HG03108 (cell line): Measurements from ENCODE around the gene RTKN.
"Not testable (repeated sequence)": the region's sequence is repeated elsewhere in the genome, so short reads cannot be mapped to it uniquely, and the experiment has no call there.

Source experiments
- ATAC-seq: cut with Tn5 transposase; IDR thresholded peaks from one replicate; pipeline ENCODE4 v1.9.1; 2021; ENCODE audit warnings: moderate library complexity; ENCODE audit not compliant: unreplicated experiment

RTKN gene

DNA sequence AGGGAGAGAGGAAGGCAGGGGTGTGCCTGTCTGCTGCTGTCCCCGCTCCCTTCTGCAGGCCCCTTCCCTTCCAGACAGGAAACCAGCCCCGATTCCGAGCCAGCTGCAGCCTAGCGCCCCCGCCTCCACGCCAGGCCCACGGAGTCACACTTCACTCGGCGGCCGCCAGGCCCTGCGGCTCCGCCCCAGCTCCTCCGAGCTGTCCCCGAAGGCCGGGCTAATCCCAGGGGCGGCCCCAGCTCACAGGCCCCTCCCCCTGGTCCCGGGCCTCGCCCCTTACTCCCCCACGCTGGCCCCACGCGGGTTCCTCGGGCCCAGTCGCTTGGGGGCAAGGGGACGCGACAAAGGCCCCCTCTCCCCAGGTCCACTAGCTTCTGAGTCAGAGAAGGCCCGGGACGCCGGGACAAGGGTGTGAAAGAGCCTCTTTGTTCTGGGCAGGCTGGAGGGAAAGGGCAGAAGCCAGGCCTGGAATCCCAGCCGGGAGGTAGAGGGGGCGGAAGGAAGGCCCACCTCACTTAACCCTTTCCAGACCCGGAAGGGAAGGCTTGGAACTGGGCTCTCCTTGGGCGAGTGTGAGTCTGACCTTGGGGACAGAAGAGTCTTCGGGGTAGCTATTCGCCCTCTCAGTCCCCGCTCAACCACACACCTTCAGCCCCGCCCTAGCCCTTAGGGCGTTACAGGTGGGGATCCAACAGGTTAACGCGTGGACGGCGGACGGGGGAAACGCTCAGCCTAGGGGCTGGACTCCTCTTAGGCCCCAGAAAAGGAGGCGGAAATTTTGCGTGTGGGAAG, 1.2 kb downstream of the RTKN start:
- peak; percentile 89 for ATAC-seq

DNA sequence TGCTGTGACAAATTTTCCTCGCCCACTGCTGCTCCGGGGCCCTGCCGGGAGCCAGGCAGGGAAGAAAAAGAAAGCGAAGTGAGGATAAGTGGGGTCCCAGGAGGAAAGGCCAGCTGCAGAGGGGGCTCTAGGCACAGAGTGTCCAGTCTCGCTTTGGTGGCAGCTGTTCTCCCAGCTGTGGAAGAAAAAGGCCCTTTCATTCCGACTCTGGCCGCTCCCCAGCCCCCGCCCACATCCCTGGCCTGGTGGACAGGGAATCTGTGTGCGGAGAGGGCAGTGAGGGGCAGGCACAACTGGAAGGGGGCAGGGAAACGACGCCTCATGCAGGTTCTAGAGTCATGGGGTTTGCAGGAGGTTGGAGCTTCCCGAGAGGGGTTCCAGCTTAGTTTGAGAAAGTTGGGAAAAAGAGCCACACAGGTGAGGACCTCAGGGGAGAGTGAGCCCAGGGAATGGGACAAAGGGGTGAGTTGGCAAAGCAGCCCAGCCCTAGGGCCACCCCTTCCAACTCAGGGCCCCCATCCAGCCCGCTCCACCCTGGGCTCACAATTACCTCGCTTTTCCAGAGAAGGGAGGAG, 1.8 kb downstream of the RTKN start:
- no peak for ATAC-seq

DNA sequence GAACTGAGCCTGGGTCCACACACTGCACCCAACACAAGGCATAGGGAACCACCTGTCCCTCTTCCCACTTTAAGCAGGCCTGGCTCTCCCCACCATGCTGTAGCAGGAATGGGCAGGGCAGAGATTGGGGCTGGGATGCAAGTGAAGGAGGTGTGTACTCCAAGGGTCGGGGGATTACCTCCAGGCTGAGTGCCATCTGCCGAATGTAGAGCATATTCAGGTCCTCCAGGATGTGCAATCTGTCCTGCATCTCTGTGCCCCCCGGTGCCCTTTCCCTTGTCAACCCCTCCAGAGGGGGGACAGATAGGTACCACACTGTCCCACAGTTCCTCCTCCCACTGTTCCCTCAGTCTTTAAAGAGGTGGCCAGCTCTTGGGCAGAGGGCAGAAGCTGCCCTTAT, 2.4 kb downstream of the RTKN start:
- no peak for ATAC-seq

DNA sequence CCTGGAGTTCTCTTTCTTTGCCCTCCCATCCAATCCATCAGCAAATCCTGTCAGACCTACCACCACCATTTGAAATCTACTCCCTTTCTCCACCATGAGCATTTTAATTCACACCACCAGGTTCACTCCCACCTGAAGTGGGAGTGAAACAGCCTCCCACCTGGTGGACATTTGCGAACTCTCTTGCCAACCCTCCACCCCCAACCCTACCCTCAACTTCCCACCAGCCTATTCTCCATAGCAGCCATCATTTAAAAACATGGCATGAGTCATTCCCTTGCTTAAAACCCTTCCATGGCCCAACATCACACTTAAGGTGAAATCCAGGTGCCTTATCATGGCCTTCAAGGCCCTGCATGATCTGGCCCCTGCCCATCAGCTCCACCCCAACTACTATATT, 3.5 kb downstream of the RTKN start:
- no peak for ATAC-seq

DNA sequence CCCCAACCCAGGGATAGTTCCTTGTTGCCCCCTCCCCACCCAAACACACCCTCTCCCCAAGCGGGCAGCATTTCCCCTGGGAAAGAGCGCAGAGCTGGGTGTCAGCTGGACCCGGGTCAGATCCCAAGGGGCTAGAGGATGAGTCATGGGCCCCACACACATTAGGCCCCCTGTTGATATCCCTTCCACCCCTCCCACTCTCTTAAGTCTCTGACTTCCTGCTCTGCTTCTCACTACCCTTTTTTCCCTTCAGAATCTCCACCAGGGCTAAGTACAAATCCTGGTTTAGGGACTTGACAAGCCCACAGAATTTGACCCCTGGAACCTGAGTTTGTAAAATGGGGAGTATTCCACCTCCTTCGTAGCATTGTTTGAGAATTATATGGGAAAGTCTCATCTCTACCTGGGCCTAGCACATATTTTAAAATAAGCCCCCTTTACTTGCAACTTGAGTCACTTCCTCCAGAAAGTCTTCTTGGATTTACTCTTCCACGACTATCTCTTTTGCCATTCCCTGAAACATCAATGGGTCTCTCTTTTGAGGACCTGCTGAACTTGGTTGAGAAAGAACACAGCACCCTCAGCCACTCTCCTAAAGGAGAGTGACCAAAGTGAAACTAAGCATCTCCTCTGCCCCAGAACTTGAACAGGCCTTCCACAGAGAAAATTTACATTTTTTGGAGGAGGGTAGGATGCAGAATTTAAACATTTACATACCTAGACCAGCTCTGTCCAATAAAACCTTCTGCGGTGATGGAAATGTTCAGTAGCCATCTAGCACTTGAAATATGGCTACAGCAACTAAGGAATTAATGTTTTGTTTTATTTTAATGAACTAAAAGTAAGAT, 4.7 kb downstream of the RTKN start:
- ATAC-seq, result no peak

DNA sequence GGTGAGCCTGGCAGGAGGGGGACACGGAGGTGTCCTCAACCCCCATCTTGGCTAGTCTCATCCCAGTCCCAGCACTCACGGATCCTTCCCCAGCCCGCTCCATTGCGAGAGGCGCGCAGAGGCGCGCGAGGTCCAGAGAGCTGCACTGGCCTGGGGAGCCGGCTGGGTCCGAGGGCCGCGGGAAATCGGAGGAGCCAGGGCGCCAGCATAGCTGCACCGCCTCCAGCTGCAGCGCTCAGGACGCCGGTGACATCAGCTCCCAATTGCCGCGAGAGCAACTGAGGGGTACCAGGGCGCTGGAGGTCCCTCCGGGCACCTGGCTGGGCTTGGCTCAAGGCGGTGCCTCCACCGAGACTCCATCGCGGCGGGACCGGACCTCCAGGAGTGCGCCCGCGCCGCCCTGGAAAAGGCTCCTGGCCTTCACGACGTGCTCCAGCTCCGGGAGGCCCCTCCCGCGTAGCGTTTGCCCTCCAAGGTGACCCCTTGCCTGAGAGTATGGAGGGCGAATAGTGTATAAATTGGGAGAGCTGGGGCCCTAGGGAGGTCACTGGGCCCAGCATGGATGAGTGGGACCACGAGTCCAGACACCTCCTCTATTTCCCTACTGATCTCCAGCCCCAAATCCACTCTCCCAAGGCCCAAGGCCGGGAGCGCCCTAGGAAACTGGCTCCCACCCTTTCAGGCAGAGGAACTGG, 5.5 kb downstream of the RTKN start:
- no peak for ATAC-seq

DNA sequence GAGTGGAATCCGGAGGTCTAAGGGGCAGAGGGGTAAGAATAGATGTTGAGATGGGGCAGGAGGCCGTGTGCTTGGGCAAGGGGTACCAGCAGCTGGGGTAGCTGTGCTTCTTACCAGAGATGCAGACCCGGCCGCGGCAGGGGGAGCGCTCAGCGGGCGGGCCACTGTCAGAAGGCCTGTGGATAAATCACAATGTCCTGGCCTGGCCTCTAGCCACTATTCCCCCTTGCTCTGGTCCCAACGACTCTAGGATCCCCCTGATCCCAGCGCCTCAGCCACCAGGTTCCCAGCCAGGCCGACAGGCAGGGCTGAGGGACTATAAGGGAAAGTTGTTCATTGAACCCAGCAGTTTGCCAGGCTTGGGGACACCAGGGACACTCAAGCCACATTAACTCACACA, 11.2 kb downstream of the RTKN start:
- ATAC-seq, result no peak

DNA sequence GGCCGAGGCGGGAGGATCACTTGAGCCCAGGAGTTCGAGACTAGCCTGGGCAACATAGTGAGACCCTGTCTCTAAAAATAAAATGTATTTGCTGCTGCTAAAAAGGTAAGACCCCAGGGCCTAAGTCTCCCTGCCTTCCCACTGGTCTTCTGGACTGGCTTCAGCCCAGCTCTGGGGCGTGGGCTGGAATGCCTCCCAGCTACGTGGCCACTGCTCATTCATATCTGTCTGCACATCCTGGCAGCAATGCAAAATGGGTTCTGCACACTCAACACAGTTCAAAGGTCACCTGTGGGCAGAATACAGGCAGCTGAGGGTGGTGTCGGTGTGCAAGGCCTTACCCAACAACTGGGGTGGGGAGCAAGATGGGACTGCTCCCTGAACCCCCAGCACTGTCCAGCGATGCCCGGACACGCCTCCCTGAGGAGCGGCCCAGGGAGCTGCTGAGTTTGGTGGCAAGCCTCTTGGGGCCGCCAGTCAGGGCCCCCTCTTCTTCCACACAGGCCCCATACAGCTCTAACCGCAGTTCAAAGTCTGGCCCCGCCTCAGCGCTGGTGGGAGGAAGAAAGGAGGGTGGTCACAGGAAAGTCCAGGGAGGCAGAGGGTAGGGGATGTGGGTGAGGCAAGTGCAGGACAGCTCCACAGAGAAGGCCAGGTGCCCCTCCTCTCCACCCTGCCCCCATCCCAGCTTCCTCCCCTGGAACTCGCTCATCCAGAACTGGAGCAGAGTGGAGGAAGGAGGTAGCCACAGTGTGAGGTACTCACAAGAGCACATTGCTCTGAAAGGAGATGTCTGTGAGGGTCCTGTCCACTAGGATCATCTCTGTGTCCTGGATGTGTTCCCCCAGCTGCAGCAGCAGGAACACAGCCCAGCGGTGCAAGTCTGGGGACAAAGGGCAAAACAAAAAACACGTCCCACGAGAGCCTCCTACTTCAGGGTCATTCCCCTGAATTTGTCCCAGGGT, 12.0 kb downstream of the RTKN start:
- ATAC-seq, result no peak

DNA sequence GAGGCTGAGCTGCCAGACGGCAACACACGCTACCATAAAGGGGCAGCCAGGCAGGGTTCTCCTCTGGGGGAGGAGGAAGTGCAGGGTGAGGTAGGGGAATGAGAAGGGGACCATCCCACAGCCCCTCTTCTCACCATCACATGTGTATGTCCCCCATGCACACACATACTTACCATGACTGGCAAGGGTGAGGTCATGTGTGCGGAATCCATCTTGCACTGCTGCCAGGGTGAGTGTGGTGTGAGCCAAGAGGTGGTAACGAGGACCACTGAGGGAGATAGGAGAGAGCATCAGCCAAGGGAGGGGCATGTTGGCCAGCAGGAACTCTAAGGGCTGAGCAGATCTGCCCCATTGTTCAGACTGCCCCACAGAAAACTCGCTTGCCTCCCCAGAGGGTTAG, 13.1 kb downstream of the RTKN start:
- no peak for ATAC-seq

DNA sequence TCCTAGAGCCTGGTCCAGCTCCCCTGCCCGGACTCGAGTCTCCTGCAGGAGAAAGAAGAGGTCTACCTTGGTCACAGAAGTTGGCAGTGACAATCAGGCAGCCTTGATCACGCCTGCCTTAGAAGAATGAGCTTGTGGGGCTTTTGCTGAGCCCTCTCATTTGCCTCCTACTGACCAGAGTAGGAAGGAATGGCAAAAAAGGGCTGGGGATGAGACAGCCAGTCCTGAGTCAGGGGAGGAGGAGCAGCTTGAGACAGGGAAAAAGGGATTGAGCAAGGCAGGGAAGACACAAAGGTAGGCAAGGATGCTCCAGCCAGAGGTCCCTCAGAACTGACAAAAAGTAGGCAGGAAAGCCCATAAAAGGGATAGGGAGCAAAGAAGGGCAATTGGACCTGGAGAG, 14.2 kb downstream of the RTKN start:
- ATAC-seq, result no peak

DNA sequence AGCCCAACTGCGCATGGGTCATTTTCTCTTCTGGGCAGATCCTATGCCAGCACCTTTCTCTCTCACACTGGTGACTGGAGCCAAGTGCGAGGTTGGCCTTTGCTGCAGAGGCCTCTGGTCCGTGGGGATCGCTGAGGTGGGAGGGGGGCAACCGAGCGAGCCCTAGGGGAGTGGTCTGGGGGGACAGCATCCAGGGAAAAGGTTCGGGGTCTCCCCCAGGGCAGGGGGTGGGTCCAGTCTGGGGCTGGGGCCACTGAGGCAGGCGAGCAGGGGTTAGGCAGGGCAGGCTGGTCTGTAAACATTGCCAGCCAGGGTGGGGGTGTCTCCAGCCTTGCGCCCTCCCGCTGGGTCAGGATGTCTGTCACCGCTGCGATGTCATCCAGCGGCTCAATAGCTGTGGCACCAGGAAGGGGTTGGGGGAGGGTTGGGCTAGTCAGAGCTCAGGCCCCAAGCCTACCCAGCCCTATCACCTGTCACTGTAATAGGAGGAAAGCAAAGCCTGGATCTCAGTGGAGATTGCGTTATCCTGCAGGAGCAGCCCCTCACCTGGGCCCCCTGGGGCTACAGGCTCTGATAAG, 15.5 kb downstream of the RTKN start:
- no peak for ATAC-seq

DNA sequence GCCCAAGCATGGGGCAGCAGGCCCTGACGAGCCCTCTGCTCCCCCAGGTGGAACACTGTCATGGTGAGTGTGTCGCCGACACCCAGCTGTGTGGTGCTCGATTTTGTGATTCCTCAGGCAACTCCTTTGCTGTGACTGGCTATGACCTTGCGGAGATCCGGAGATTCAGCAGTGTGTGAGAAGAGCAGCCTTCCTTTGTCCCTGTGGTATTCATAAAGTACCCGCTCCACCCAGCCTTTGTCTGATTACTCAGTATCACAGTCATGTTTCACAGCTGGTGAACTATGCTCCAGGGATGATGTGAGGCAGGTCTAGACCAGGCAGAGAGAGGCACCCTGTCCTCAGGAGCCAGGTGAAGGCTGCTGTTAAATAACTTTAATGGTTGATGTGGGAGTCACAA, 16.2 kb downstream of the RTKN start:
- ATAC-seq, result no peak

DNA sequence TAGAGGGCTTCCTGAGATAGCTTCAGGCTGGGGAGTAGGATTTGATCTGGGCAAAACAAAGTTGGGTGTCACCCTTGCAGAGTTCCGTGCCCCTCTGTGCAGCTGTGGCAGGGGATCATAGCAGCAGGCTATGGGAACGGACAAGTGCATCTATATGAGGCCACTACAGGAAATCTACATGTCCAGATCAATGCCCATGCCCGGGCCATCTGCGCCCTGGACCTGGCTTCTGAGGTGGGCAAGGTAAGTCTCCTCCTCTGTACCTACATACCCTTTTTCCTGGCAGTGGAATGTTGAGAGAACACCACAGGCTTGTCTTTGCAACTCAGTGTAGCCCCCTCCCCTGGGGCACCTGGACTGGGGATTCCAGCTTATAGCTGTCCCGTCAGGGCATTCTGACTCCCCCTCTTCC, 16.7 kb downstream of the RTKN start:
- no peak for ATAC-seq

DNA sequence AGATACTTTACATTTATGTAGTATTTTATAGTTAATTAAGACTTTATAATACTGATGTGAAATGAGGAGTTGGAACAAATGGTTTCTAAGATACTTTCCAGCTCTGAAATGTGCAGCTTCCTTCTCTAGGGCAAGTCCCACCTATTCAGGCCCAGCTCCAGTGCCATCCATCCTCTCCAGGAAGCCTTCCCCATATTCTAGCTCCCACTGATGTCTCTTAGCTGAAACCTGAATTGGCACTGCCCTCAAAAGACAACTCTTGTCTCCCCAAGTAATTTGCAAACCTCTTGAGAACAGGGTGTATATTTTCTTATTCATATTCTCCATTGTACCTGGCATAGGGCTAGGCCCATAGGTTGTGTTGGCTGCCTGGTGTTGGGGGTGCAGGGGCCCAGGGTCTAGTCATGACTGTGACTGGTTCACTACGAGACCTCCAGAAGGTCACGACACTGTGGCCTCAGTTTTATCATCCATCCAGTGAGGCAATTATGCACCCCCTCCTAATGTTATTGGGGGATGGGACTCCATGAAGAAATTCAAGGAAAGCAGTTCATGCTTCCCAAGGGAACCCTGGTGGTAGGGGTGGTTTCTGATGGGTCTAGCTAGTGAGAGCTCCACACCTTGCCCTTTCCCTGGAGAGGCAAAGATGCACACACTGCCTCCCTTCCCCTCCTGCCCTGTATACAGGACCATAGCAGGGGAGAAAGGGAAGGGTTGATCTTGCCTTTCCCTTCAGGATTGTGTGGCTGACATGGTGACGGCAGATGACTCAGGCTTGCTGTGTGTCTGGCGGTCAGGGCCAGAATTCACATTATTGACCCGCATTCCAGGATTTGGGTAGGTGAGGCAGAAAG, 17.4 kb downstream of the RTKN start:
- ATAC-seq, result no peak

DNA sequence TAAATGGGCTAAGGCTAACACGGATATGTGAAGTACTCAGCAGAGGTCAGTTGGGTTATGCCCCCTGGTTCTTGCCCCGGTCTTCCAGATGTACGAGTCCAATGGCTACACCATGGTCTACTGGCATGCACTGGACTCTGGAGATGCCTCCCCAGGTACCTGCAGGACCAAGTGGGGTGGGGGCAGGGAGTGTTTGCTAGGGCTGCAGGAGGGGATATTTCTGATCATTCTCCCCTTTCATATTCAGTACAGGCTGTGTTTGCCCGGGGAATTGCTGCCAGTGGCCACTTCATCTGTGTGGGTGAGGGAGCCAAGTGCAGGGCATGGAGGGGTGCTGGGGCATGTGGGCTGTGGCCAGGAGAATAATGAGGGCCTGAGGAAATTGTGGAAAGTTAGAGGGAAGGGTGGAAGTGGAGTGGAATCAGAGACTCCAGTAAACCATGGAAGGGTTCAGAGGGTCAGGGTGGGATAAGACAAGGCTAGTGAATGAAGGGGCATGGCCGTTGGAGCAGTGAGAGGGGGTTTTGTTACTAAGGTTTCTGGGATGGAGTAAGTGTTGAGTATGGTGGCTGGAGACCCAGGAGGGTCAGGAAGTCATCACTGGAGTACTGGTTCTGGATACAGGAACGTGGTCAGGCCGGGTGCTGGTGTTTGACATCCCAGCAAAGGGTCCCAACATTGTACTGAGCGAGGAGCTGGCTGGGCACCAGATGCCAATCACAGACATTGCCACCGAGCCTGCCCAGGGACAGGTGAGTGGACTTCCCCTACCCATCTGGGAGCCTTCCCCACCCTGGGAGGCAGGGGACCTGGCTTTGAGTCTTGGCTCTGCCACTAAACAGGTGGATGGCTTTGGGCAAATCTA, 18.3 kb downstream of the RTKN start:
- ATAC-seq, result no peak

DNA sequence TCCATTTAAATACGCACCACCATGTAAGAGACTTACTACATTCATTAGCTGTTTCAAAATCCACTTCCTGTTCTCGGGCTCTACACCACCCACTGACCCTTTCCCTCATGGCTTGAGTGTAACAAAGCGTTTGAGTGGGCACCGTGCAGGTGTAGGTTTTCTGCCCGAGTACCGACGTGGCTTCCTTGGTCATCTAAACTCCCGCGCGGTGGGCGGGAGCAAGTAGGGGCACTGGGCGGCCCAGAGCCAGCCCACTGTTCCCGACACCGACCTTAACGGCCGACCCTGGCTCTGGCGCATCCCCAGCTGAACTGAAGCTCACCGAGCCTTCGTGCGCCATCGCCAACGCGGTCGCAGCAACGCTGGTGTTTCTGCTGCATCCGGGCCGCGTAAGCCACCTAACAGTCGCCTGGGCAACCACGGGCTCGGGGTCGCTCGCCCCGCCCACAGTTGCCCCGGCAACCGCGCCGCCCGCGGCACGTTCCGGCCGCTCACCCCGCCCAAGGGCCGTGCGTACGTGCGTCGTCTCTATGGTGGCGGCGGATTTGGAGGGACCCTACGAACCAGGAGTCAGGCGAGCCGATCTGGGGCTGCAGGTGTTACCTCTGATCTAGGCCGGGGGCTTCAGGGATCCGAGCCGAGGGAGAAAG, 20.4 kb downstream of the RTKN start, which contains the start of the genes C2orf81 and WDR54:
C2orf81 (minus strand) TSS at position 399 of the 650 bp plus-strand sequence; CDS start at position 340, 59 bp downstream.
WDR54 (plus strand) TSS at position 510 of the 650 bp plus-strand sequence. CDS start 424 bp downstream, outside the sequence.
- peak; percentile 90 for ATAC-seq

DNA sequence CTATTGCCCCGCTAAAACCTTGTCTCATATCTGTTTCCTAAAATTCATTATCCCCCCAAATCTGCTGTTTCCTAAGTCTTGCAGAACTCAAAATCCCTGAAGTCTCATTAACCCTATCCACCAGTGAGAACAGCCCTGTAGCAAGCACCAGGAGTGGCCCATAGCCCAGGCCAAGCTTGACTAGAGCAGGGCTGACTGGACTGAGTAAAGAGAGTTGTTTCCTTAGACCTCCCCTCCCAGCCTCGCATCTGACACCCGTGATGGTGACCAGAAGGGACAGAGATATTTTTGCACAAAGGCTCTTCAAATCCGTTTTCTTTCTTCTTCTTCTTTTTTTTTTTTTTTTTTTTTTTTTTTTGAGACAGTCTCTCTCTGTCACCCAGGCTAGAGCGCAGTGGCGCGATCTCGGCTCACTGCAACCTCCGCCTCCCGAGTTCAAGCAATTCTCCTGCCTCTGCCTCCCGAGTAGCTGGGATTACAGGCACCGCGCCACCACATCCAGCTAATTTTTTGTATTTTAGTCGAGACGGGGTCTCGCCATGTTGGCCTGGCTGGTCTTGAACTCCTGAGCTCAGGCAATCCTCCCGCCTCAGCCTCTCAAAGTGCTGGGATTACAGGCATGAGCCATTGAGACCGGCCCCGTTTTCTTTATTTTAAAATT, 21.2 kb downstream of the RTKN start:
- ATAC-seq, result not testable (repeated sequence)
